ENCODE data around the gene ADAM12. TPM values are rescaled to one million over a fixed set of nuclear protein-coding genes. Genes with fewer than 3 reads are reported as not detected.

The ADAM12 gene
- total and polyA plus RNA-seq, 2 donors (not counting 3 experiments of a cell fraction or from before 2014, with no cell fraction given) = 0.22 to 0.33 TPM

DNA sequence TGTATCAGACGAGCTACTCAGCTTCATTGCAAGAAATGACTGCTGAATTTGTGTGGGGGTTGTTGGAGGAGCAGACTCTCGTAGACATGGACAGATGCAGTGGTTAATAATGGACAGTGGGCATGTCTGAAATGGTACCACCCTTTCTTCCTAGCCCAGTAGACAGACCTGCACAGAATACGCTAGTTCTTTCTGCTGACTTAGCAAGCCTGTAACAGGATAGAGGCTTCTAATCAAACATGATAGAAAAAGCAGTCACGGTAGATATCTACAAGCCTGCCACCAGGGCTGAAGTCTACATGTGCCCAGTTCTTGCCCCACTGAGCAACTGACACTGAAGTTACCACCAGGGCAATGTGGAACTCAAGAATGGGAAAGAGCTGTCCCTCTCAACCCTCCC is 303.9 kb downstream of the ADAM12 start:
- Histone ChIP-seq H3K79me2 (ENCODE audit: control insufficient read depth, insufficient read depth, low read length) (no peaks in the 10 kb centered on the region), H3K36me3 (ENCODE audit: control insufficient read depth in 2 of 2, extremely low read depth in 1 of 2, insufficient read depth in 2 of 2, low read length in 2 of 2) (no peaks in the 10 kb centered on the region), H3K4me3 (replicated peaks in 1 of 3; ENCODE audit: insufficient read depth in 1 of 3, low read depth in 1 of 3, low read length in 3 of 3) (no peak overlapping the region), H3K27me3 (ENCODE audit: control insufficient read depth in 2 of 2, insufficient read depth in 2 of 2, low read length in 2 of 2) (no peaks in the 10 kb centered on the region), H3K9me3 (replicated peaks; ENCODE audit: control insufficient read depth, insufficient read depth, low read length) (no peaks in the 10 kb centered on the region), H3K9ac (replicated peaks; ENCODE audit: extremely low read depth, insufficient read depth, low read length) (no peak overlapping the region), H4K20me1 (replicated peaks; ENCODE audit: control insufficient read depth, extremely low read depth, insufficient read depth, low read length) (no peaks in the 10 kb centered on the region), H3K27ac (ENCODE audit: insufficient read depth, low read depth, low read length) (no peak overlapping the region), H2AFZ (ENCODE audit: low read depth, low read length) (no peak overlapping the region), H3K4me2 (ENCODE audit: insufficient read depth, low read length) (no peak overlapping the region), H3K4me1 (ENCODE audit: control insufficient read depth, extremely low read depth, insufficient read depth, low read length) (no peaks in the 10 kb centered on the region), H3K9me1 (replicated peaks; ENCODE audit: control insufficient read depth, extremely low read depth, insufficient read depth, low read length) (no peaks in the 10 kb centered on the region)
- ChIA-PET POLR2A (interaction anchor here (0.6 kb wide), 1 partner anchor 585 kb away, joined by 4 read pairs; no protein-coding TSS in a partner anchor), CTCF (interaction anchor here (0.9 to 2.6 kb wide), 2 partner anchors 13 to 16 kb away, joined by 4 to 15 read pairs; no protein-coding TSS in a partner anchor)
- FAIRE-seq (no peak), DNase-seq (ENCODE audit: low read depth, low spot score) (no peak)
- intact Hi-C loops (cut with micrococcal nuclease) (no loop called here), dilution Hi-C loops (cut with MboI; ENCODE audit: extremely low pct_ligation_motif_present, low sequenced_read_pairs) (no loop called here)
- TF ChIP-seq GATA2 (IDR thresholded peaks at IDR 0.05; ENCODE audit: insufficient read depth, insufficient read length, low read depth, low read length) (no peak), POLR2AphosphoS5 (IDR thresholded peaks at IDR 0.05; ENCODE audit: insufficient read depth, low read depth, low read length) (no peak), EZH2 (IDR thresholded peaks at IDR 0.05; ENCODE audit: borderline replicate concordance, low read depth, low read length, severe bottlenecking) (no peak), CTCF (IDR thresholded peaks at IDR 0.05; ENCODE audit: extremely low read depth in 1 of 2, insufficient read depth in 1 of 2, low read depth in 1 of 2, low read length in 2 of 2) (no peak), FOS (IDR thresholded peaks at IDR 0.05; ENCODE audit: borderline replicate concordance, insufficient read depth, low read length) (no peak), POLR2A (IDR thresholded peaks at IDR 0.05; ENCODE audit: low read depth, low read length) (no peak), MYC (IDR thresholded peaks at IDR 0.05; ENCODE audit: low read depth, low read length) (no peak), JUN (IDR thresholded peaks at IDR 0.05; ENCODE audit: borderline replicate concordance, insufficient read depth, insufficient read length, low read depth) (no peak)
- TF ChIP-seq, protein P1, sequence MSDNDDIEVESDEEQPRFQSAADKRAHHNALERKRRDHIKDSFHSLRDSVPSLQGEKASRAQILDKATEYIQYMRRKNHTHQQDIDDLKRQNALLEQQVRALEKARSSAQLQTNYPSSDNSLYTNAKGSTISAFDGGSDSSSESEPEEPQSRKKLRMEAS (IDR thresholded peaks at IDR 0.05; ENCODE audit: insufficient read depth, insufficient read length) = no peak
- no TSS peak for BruUV-seq (replicated peaks)
